Parathyroid adenoma (tissue), 2 donors: ENCODE data around the gene ZRSR2.

ENCODE experiments used
- H2AFZ ChIP-seq: fragments of 300-600 bp; sonication (generic); one replicate; pipeline ENCODE4 v1.7.0; 2017; ENCODE audit warnings: antibody characterized with exemption, mild to moderate bottlenecking
- H3K27ac ChIP-seq: fragments of 300-600 bp; sonication (generic); one replicate; pipeline ENCODE4 v1.7.0; 2017
- H3K27me3 ChIP-seq: fragments of 300-600 bp; sonication (generic); one replicate; pipeline ENCODE4 v1.7.0; 2017; ENCODE audit warnings: low read length; ENCODE audit not compliant: control insufficient read depth, insufficient read depth
- H3K36me3 ChIP-seq: fragments of 300-600 bp; sonication (generic); one replicate; pipeline ENCODE4 v1.7.0; 2017; ENCODE audit warnings: low read length; ENCODE audit not compliant: control insufficient read depth, insufficient read depth
- H3K4me1 ChIP-seq: fragments of 300-600 bp; sonication (generic); one replicate; pipeline ENCODE4 v1.7.0; 2017; ENCODE audit warnings: control low read depth
- H3K4me2 ChIP-seq: fragments of 300-600 bp; sonication (generic); one replicate; pipeline ENCODE4 v1.7.0; 2017; ENCODE audit warnings: low read length
- H3K4me3 ChIP-seq: fragments of 300-600 bp; sonication (generic); one replicate; pipeline ENCODE4 v1.7.0; 2017; ENCODE audit warnings: low read depth, low read length
- H3K79me2 ChIP-seq: fragments of 300-600 bp; sonication (generic); one replicate; pipeline ENCODE4 v1.7.0; 2017; ENCODE audit warnings: control low read depth
- H3K9ac ChIP-seq: fragments of 300-600 bp; sonication (generic); one replicate; pipeline ENCODE4 v1.7.0; 2017; ENCODE audit warnings: mild to moderate bottlenecking
- H3K9me3 ChIP-seq: fragments of 300-600 bp; sonication (generic); one replicate; pipeline ENCODE4 v1.7.0; 2017; ENCODE audit warnings: low read length; ENCODE audit not compliant: control insufficient read depth
- CTCF ChIP-seq: fragments of 300-600 bp; sonication (generic); IDR thresholded peaks from one replicate; pipeline ENCODE4 v1.7.0; 2017; ENCODE audit warnings: antibody characterized with exemption, mild to moderate bottlenecking
- donor health status: primary hyperparathyroidism.

Gene ZRSR2

DNA sequence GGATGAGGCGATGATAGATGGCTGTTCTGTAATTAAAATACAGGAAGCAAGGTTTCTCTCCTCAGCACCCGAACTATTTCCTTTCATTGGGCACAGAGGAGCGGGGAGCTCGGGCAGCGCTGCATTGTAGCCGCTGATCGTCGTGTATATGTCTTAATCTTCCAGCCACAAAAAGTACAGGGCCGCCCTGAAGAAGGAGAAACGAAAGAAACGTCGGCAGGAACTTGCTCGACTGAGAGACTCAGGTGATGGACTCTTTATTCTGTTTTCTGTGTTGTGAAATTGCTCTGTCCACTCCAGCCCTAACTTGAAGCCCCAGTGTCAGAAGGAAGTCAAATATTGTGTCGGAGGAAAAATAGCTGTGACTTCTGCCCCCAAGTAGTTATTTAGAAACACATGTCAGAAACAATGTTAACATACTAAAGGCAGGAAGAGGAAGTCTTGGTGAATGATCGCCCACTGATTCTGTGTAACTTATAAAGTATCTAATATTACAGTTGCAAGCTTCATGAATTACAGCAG, 546 bp downstream of the ZRSR2 start:
- H2AFZ ChIP-seq: peak overlapping the region; percentile 63
- no peaks in the 10 kb centered on the region for H3K27me3 ChIP-seq
- H3K27ac ChIP-seq: peak overlapping the region; percentile 76
- no peaks in the 10 kb centered on the region for H3K4me1 ChIP-seq
- peak overlapping the region; percentile 75 for H3K4me2 ChIP-seq
- no peaks in the 10 kb centered on the region for H3K9me3 ChIP-seq
- H3K4me3 ChIP-seq: peak overlapping the region; percentile 72
- no peak for TF ChIP-seq CTCF
- no peaks in the 10 kb centered on the region for H3K36me3 ChIP-seq
- H3K79me2 ChIP-seq: no peaks in the 10 kb centered on the region
- no peak overlapping the region for H3K9ac ChIP-seq

- TF ChIP-seq CTCF: no peak
- no peak overlapping the region for H3K4me3 ChIP-seq
- H3K79me2 ChIP-seq: no peaks in the 10 kb centered on the region
- H3K4me2 ChIP-seq: no peak overlapping the region
- no peaks in the 10 kb centered on the region for H3K36me3 ChIP-seq
- H3K9ac ChIP-seq: no peak overlapping the region
- H3K4me1 ChIP-seq: no peaks in the 10 kb centered on the region
- no peak overlapping the region for H3K27ac ChIP-seq
- H2AFZ ChIP-seq: no peak overlapping the region
- H3K27me3 ChIP-seq: no peaks in the 10 kb centered on the region
- no peaks in the 10 kb centered on the region for H3K9me3 ChIP-seq
Measured at GRCh38 chrX:15797707-15798106, 7.4 kb downstream of the ZRSR2 start.

DNA sequence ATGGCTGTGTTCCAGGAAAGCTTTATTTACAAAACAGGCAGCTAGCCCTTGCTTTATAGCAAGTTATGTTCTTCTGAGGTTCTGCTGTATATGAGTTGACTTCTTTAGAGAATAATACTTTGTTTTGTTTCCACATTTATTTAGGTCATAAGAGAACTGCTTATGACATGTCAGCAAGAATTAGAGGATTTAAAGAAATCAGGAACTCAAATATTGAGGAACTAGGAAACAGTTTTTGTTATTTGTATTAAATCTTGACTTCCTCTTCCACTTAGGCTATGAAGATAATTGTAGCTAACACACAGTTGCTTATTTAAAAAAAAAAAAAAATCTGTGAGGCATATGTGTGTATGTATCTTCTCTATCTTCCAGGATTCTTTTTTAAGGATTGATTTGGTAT, 14.3 kb downstream of the ZRSR2 start:
- Histone ChIP-seq H3K9ac (no peak overlapping the region), H3K27me3 (no peaks in the 10 kb centered on the region), H2AFZ (no peak overlapping the region), H3K4me1 (no peaks in the 10 kb centered on the region), H3K36me3 (no peaks in the 10 kb centered on the region), H3K4me3 (no peak overlapping the region), H3K4me2 (no peak overlapping the region), H3K79me2 (no peaks in the 10 kb centered on the region), H3K9me3 (no peaks in the 10 kb centered on the region), H3K27ac (no peak overlapping the region)
- TF ChIP-seq CTCF: no peak

- no peak for TF ChIP-seq CTCF
- no peaks in the 10 kb centered on the region for H3K79me2 ChIP-seq
- H3K4me3 ChIP-seq: no peak overlapping the region
- H3K4me1 ChIP-seq: no peaks in the 10 kb centered on the region
- no peaks in the 10 kb centered on the region for H3K9me3 ChIP-seq
- no peaks in the 10 kb centered on the region for H3K27me3 ChIP-seq
- no peak overlapping the region for H3K9ac ChIP-seq
- H3K4me2 ChIP-seq: no peak overlapping the region
- H3K27ac ChIP-seq: no peak overlapping the region
- no peak overlapping the region for H2AFZ ChIP-seq
- no peaks in the 10 kb centered on the region for H3K36me3 ChIP-seq
Measured at GRCh38 chrX:15808254-15808653, 18.0 kb downstream of the ZRSR2 start.

GRCh38 chrX:15812192-15812938, 22.1 kb downstream of the ZRSR2 start:
- H3K4me1 ChIP-seq: no peaks in the 10 kb centered on the region
- no peak overlapping the region for H2AFZ ChIP-seq
- no peak for TF ChIP-seq CTCF
- no peaks in the 10 kb centered on the region for H3K36me3 ChIP-seq
- H3K79me2 ChIP-seq: no peaks in the 10 kb centered on the region
- H3K4me3 ChIP-seq: no peak overlapping the region
- H3K27ac ChIP-seq: no peak overlapping the region
- H3K4me2 ChIP-seq: no peak overlapping the region
- no peak overlapping the region for H3K9ac ChIP-seq
- no peaks in the 10 kb centered on the region for H3K9me3 ChIP-seq
- H3K27me3 ChIP-seq: no peaks in the 10 kb centered on the region
